Cardiac muscle cell (in vitro differentiated cells and primary cell): ENCODE measurements around the gene TNFRSF25. TPM values are rescaled to one million over a fixed set of nuclear protein-coding genes. Genes with fewer than 3 reads are reported as not detected.
A peak's percentile ranks its signal among the peaks of the same experiment; 100 is the strongest.

Experiments used
- DNase-seq, 2 donors: peaks; one replicate each; pipeline versions ENCODE4 v3.0.0 to v3.0.0-alpha.2; 2010 to 2017; ENCODE audit warnings: low read depth in 1 of 2, low spot score in 1 of 2
- H3K27ac ChIP-seq: fragments of 200-600 bp; sonication (generic); 2 replicates; pipeline ENCODE4 v1.5.1; 2016
- H3K27me3 ChIP-seq: fragments of 200-600 bp; sonication (generic); 2 replicates; pipeline ENCODE4 v1.6.0; 2016; ENCODE audit warnings: control low read depth
- H3K36me3 ChIP-seq: fragments of 200-600 bp; sonication (generic); 2 replicates; pipeline ENCODE4 v1.5.1; 2016; ENCODE audit warnings: control low read depth
- H3K4me1 ChIP-seq: fragments of 200-600 bp; sonication (generic); 2 replicates; pipeline ENCODE4 v1.8.1; 2017; ENCODE audit warnings: low read depth, mild to moderate bottlenecking, mixed run types
- H3K4me3 ChIP-seq: fragments of 200-600 bp; sonication (generic); 2 replicates; pipeline ENCODE4 v1.5.1; 2016; ENCODE audit warnings: mild to moderate bottlenecking
- H3K9me3 ChIP-seq: fragments of 200-600 bp; sonication (generic); 2 replicates; pipeline ENCODE4 v1.5.1; 2017; ENCODE audit warnings: low read depth, mild to moderate bottlenecking, control low read depth
- CTCF ChIP-seq: IDR thresholded peaks from 2 replicates; pipeline ENCODE4 v1.5.1; 2012; ENCODE audit warnings: low read depth, mild to moderate bottlenecking, low read length
- polyA plus RNA-seq: library from polyadenylated mRNA; unstranded; fragments of >200 nt; fragmentation: Nextera tagmentation; extraction: Ambion mirVana; gene quantifications from 2 replicates; pipeline ENCODE4 v1.2.1, GENCODE V29; 2016
- total RNA-seq: library from RNA; depleted of rRNA; stranded (reverse); fragments of >200 nt; gene quantifications from 2 replicates; pipeline ENCODE4 v1.2.3, GENCODE V29; 2016

The TNFRSF25 gene
- total and polyA plus RNA-seq, 2 experiments from 2014 or later = 11.8 to 31.4 TPM

GRCh38 chr1:6484826-6485167 lies 18.8 kb upstream of the TNFRSF25 start:
- peak overlapping the region; percentile 32 for H3K4me3 ChIP-seq

GRCh38 chr1:6483761-6484117 lies 17.8 kb upstream of the TNFRSF25 start:
- Histone ChIP-seq H3K27ac (no peak overlapping the region), H3K27me3 (peaks cover 30% of the 10 kb centered on the region), H3K9me3 (no peaks in the 10 kb centered on the region), H3K4me1 (no peaks in the 10 kb centered on the region), H3K4me3 (no peak overlapping the region), H3K36me3 (no peaks in the 10 kb centered on the region)
- no peak for TF ChIP-seq CTCF
- DNase-seq = no peak

More at GRCh38 chr1:6484826-6485167, 18.8 kb upstream of the TNFRSF25 start:
- H3K36me3 ChIP-seq = no peaks in the 10 kb centered on the region
- no peak overlapping the region for H3K27ac ChIP-seq
- H3K9me3 ChIP-seq = no peaks in the 10 kb centered on the region
- H3K4me1 ChIP-seq = no peaks in the 10 kb centered on the region
- TF ChIP-seq CTCF = no peak
- H3K27me3 ChIP-seq = peaks cover 30% of the 10 kb centered on the region
- DNase-seq = no peak

GRCh38 chr1:6483017-6483760 lies 17.2 kb upstream of the TNFRSF25 start:
- H3K4me1 ChIP-seq = no peaks in the 10 kb centered on the region
- no peak for DNase-seq
- no peak for TF ChIP-seq CTCF
- H3K27me3 ChIP-seq = peaks cover 30% of the 10 kb centered on the region
- H3K27ac ChIP-seq = no peak overlapping the region
- no peaks in the 10 kb centered on the region for H3K36me3 ChIP-seq
- H3K9me3 ChIP-seq = no peaks in the 10 kb centered on the region
- H3K4me3 ChIP-seq = no peak overlapping the region

- no peak for DNase-seq
- Histone ChIP-seq H3K4me1 (no peaks in the 10 kb centered on the region), H3K4me3 (no peak overlapping the region), H3K27me3 (peaks cover 30% of the 10 kb centered on the region), H3K9me3 (no peaks in the 10 kb centered on the region), H3K36me3 (no peaks in the 10 kb centered on the region), H3K27ac (no peak overlapping the region)
- TF ChIP-seq CTCF = no peak
Measured at GRCh38 chr1:6481820-6482219, 15.8 kb upstream of the TNFRSF25 start.

GRCh38 chr1:6477039-6477820 lies 11.3 kb upstream of the TNFRSF25 start:
- Histone ChIP-seq H3K4me1 (no peaks in the 10 kb centered on the region), H3K4me3 (no peak overlapping the region), H3K36me3 (no peaks in the 10 kb centered on the region), H3K9me3 (no peaks in the 10 kb centered on the region), H3K27me3 (no peaks in the 10 kb centered on the region), H3K27ac (peak overlapping the region; percentile 26)
- TF ChIP-seq CTCF = no peak
- no peak for DNase-seq
